ENCODE results near the gene STXBP5.

STXBP5 gene

DNA sequence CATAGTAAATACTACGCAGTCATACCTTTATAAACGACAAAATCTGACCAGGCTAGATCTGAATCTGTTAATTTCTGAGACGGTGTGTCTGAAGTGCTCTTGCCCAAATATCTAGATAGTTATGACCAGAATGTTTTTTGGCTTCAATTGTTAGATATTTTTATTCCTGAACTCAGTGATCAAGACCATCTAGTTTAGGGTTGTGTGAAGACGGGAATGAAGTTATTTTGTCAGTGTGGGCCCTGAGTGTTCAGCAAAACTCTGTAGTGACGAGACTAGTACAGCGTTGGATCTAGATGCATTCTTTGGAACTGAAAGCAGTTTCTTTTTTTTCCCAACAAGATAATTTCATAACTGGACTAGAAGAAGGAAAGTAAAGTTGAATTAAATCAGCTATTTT lies 3.1 kb downstream of the STXBP5 start:
- Mint-ChIP-seq H3K4me1 (peaks cover 51% of the 10 kb centered on the region), H3K36me3 (ENCODE audit: insufficient read depth) (peaks cover 28% of the 10 kb centered on the region), H3K9me3 (no peaks in the 10 kb centered on the region), H3K27me3 (no peaks in the 10 kb centered on the region), H3K4me3 (no peak overlapping the region), H3K27ac (ENCODE audit: low read depth) (no peak overlapping the region)
- ATAC-seq (replicated peaks; ENCODE audit: extremely low read depth, poor library complexity, severe bottlenecking) (no peak), DNase-seq (ENCODE audit: low spot score in 2 of 2) (no peak)

DNA sequence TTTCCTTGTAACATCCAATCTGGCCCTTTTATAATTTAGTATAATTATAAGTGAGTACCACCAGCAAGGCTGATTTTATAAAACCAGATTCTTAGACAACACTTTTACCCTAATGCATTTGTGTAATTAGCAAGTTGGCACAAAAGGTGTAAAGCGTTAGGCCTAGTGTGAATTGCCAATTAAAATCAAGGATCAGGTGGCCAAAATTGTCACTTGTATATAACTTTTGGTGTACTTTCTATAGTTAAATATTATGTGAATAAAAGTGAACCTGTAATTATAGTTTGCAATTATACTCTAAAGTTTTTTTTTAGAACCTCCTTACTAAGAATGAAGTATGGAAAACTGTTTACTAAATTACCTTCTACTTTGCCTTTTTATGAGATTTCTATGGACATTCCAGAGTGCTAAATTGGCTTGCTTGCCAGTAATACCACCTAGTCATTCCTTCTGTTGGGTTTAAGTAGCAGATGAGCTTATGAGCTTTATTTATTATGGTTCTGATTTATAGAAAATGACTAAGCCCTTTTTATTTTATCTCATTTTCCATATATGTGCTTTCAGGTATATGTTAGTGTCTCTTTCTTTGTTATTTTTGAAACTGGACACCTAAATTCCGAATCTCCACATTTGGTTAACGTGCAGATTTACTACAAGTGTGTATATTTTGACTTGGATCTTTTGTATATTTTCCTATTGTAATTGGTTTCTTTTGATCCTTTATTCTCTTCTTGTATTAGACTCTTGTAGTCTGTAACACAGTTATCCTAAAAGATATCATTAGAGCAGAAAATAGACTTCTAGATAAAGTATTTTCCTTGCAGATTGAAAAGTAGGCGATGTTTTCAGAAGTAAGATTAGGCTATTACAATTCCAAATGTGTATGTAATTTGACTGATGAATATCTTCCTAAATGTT lies 3.9 kb downstream of the STXBP5 start:
- no peak for ATAC-seq (replicated peaks; ENCODE audit: extremely low read depth, poor library complexity, severe bottlenecking)
- H3K36me3 Mint-ChIP-seq (ENCODE audit: insufficient read depth): peaks cover 21% of the 10 kb centered on the region
- H3K4me3 Mint-ChIP-seq: no peak overlapping the region
- DNase-seq (ENCODE audit: low spot score in 2 of 2): no peak
- peaks cover 51% of the 10 kb centered on the region for H3K4me1 Mint-ChIP-seq
- H3K27me3 Mint-ChIP-seq: no peaks in the 10 kb centered on the region
- H3K9me3 Mint-ChIP-seq: no peaks in the 10 kb centered on the region
- no peak overlapping the region for H3K27ac Mint-ChIP-seq (ENCODE audit: low read depth)

GRCh38 chr6:147209762-147210449 lies 5.7 kb downstream of the STXBP5 start:
- no peaks in the 10 kb centered on the region for H3K27me3 Mint-ChIP-seq
- DNase-seq (ENCODE audit: low spot score in 2 of 2): no peak
- peak overlapping the region; percentile 24 for H3K27ac Mint-ChIP-seq (ENCODE audit: low read depth)
- H3K4me1 Mint-ChIP-seq: peaks cover 42% of the 10 kb centered on the region
- ATAC-seq (replicated peaks; ENCODE audit: extremely low read depth, poor library complexity, severe bottlenecking): no peak
- no peak overlapping the region for H3K4me3 Mint-ChIP-seq
- no peaks in the 10 kb centered on the region for H3K9me3 Mint-ChIP-seq
- peaks cover 11% of the 10 kb centered on the region for H3K36me3 Mint-ChIP-seq (ENCODE audit: insufficient read depth)

DNA sequence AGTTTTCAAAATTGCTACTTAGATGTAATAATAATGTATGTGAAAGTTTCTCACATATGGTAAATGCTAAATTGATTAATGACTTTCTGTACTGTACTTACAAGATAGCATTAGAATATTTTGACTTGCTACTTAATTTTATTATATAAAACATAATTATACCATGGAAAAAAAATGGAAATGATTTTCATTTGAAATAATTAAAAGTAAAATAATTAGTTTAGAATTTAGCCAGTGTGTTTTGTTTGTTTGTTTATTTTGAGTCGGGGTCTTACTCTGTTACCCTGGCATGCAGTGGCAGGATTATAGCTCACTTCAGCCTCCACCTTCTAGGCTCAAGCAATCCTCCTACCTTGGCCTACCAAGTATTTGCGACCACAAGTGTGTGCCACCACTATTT lies 7.1 kb downstream of the STXBP5 start:
- H3K4me1 Mint-ChIP-seq: peaks cover 29% of the 10 kb centered on the region
- no peaks in the 10 kb centered on the region for H3K27me3 Mint-ChIP-seq
- DNase-seq (ENCODE audit: low spot score in 2 of 2): no peak

DNA sequence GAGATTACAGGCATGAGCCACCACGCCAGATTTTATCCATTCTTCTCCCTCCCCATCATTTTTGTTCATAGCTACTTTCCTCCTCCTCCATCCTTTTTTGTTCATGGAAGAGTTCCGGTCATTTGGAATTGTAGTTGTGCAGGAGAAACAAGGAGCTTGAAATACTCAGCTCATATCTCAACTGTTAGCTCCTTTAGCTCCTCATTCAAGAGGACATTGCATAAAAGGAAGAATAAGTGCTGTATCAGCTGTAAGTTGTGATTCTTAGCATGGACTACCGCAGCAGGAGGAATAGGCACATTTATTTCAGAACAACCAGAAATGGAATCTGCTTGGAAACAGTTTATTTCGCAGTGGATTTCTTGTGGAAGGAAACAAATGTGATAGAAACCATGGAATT lies 7.6 kb downstream of the STXBP5 start:
- Mint-ChIP-seq H3K27ac (ENCODE audit: low read depth) (no peak overlapping the region), H3K4me3 (no peak overlapping the region), H3K4me1 (peaks cover 29% of the 10 kb centered on the region), H3K27me3 (no peaks in the 10 kb centered on the region), H3K36me3 (ENCODE audit: insufficient read depth) (peaks cover 10% of the 10 kb centered on the region), H3K9me3 (no peaks in the 10 kb centered on the region)
- DNase-seq (ENCODE audit: low spot score in 2 of 2) (no peak), ATAC-seq (replicated peaks; ENCODE audit: extremely low read depth, poor library complexity, severe bottlenecking) (no peak)

More for the DNA sequence above, 7.1 kb downstream of the STXBP5 start:
- Mint-ChIP-seq H3K27ac (ENCODE audit: low read depth) (no peak overlapping the region), H3K9me3 (no peaks in the 10 kb centered on the region), H3K36me3 (ENCODE audit: insufficient read depth) (peaks cover 10% of the 10 kb centered on the region), H3K4me3 (no peak overlapping the region)
- no peak for ATAC-seq (replicated peaks; ENCODE audit: extremely low read depth, poor library complexity, severe bottlenecking)

DNA sequence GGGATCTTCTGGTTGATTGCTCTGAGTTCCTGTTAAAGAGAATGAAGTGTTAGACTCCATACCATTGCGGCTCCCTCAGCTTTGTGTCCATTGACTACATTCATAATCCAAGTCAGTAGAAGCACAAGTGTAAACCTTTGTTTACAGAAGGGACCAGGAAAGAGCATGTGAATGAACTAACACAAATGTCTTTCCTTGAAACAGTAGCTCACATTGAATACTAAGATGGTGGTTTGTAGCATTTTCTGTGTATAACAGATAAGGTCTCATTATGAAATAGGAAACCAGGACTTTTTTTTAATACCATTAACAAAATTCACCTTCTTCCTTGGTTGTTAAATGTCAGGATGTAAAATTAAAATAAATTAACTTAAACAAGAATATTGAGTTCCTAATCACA lies 8.4 kb downstream of the STXBP5 start:
- Mint-ChIP-seq H3K4me3 (no peak overlapping the region), H3K27me3 (no peaks in the 10 kb centered on the region), H3K27ac (ENCODE audit: low read depth) (no peak overlapping the region), H3K36me3 (ENCODE audit: insufficient read depth) (peaks cover 8% of the 10 kb centered on the region), H3K4me1 (peaks cover 24% of the 10 kb centered on the region), H3K9me3 (no peaks in the 10 kb centered on the region)
- DNase-seq (ENCODE audit: low spot score in 2 of 2) (no peak), ATAC-seq (replicated peaks; ENCODE audit: extremely low read depth, poor library complexity, severe bottlenecking) (no peak)

DNA sequence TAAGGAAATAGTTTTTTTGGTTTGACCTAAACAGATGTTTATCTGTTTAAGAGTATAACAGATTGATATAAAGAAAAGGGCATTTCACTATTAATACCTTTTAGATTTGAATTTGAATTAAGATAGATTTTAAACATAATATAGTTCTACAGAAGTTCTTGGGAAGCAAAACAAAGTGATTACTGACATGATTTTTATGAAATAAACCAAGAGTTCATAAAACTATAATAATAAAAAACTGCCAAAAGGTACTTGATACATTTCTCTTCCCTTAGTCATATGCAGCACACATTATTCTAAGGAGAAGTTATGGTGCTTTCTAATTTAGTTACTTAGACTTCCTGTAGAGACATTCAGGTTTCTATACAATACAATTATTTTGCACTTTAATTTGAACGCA lies 9.6 kb downstream of the STXBP5 start:
- Mint-ChIP-seq H3K9me3 (no peaks in the 10 kb centered on the region), H3K36me3 (ENCODE audit: insufficient read depth) (peaks cover 9% of the 10 kb centered on the region)

GRCh38 chr6:147214248-147215227 lies 10.3 kb downstream of the STXBP5 start:
- H3K9me3 Mint-ChIP-seq: no peaks in the 10 kb centered on the region
- no peaks in the 10 kb centered on the region for H3K27me3 Mint-ChIP-seq
- no peak overlapping the region for H3K4me3 Mint-ChIP-seq
- H3K4me1 Mint-ChIP-seq: peaks cover 28% of the 10 kb centered on the region
- DNase-seq (ENCODE audit: low spot score in 2 of 2) (no peak), ATAC-seq (replicated peaks; ENCODE audit: extremely low read depth, poor library complexity, severe bottlenecking) (no peak)
- H3K36me3 Mint-ChIP-seq (ENCODE audit: insufficient read depth): peaks cover 9% of the 10 kb centered on the region
- no peak overlapping the region for H3K27ac Mint-ChIP-seq (ENCODE audit: low read depth)

More for the DNA sequence above, 9.6 kb downstream of the STXBP5 start:
- H3K27ac Mint-ChIP-seq (ENCODE audit: low read depth): no peak overlapping the region
- no peak for DNase-seq (ENCODE audit: low spot score in 2 of 2)
- no peak for ATAC-seq (replicated peaks; ENCODE audit: extremely low read depth, poor library complexity, severe bottlenecking)
- H3K4me3 Mint-ChIP-seq: no peak overlapping the region
- no peaks in the 10 kb centered on the region for H3K27me3 Mint-ChIP-seq
- peaks cover 22% of the 10 kb centered on the region for H3K4me1 Mint-ChIP-seq

GRCh38 chr6:147216915-147217314 lies 12.7 kb downstream of the STXBP5 start:
- H3K4me3 Mint-ChIP-seq: no peak overlapping the region
- no peak overlapping the region for H3K27ac Mint-ChIP-seq (ENCODE audit: low read depth)
- peaks cover 38% of the 10 kb centered on the region for H3K4me1 Mint-ChIP-seq
- ATAC-seq (replicated peaks; ENCODE audit: extremely low read depth, poor library complexity, severe bottlenecking) (no peak), DNase-seq (ENCODE audit: low spot score in 2 of 2) (no peak)
- H3K9me3 Mint-ChIP-seq: no peaks in the 10 kb centered on the region
- peaks cover 7% of the 10 kb centered on the region for H3K36me3 Mint-ChIP-seq (ENCODE audit: insufficient read depth)
- H3K27me3 Mint-ChIP-seq: no peaks in the 10 kb centered on the region

DNA sequence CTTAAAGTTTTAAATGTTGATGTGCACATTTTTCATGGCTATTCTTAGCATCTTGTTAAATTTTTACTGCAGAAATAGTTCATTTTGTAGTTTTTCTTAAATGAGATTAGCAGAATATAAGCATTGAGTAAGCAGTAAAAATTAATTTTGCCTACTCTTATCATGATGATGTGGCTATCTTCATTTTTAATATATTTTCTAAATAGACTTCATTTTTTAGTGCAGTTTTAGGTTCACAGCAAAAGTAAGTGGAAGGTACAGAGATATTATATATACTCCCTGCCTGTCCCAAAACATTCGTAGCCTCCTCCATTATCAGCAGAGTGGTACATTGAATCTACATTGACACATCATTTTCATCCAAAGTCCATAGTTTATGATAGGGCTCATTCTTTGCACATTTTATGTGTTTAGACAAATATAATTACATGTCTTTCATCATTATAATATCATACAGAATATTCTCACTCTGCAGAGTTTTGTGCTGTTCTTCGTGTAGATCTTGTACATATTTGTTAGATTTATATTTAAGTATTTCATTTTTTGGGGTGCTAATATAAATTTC lies 13.7 kb downstream of the STXBP5 start:
- ATAC-seq (replicated peaks; ENCODE audit: extremely low read depth, poor library complexity, severe bottlenecking) (no peak), DNase-seq (ENCODE audit: low spot score in 2 of 2) (no peak)
- Mint-ChIP-seq H3K27ac (ENCODE audit: low read depth) (no peak overlapping the region), H3K9me3 (no peaks in the 10 kb centered on the region), H3K27me3 (no peaks in the 10 kb centered on the region), H3K4me3 (no peak overlapping the region), H3K36me3 (ENCODE audit: insufficient read depth) (peaks cover 6% of the 10 kb centered on the region), H3K4me1 (peaks cover 41% of the 10 kb centered on the region)

- DNase-seq (ENCODE audit: low spot score in 2 of 2): no peak
- Mint-ChIP-seq H3K9me3 (no peaks in the 10 kb centered on the region), H3K4me3 (no peak overlapping the region), H3K27ac (ENCODE audit: low read depth) (no peak overlapping the region), H3K27me3 (no peaks in the 10 kb centered on the region), H3K36me3 (ENCODE audit: insufficient read depth) (peaks cover 7% of the 10 kb centered on the region), H3K4me1 (peaks cover 50% of the 10 kb centered on the region)
- ATAC-seq (replicated peaks; ENCODE audit: extremely low read depth, poor library complexity, severe bottlenecking): no peak
Measured at GRCh38 chr6:147218797-147219196, 14.6 kb downstream of the STXBP5 start.

- Mint-ChIP-seq H3K9me3 (no peaks in the 10 kb centered on the region), H3K27me3 (no peaks in the 10 kb centered on the region), H3K36me3 (ENCODE audit: insufficient read depth) (peaks cover 10% of the 10 kb centered on the region), H3K27ac (ENCODE audit: low read depth) (peak overlapping the region; percentile 54), H3K4me1 (peaks cover 52% of the 10 kb centered on the region), H3K4me3 (no peak overlapping the region)
- ATAC-seq (replicated peaks; ENCODE audit: extremely low read depth, poor library complexity, severe bottlenecking) (no peak), DNase-seq (ENCODE audit: low spot score in 2 of 2) (no peak)
Measured at GRCh38 chr6:147219463-147219862, 15.2 kb downstream of the STXBP5 start.
